ENCODE data around the gene FBXO48. TPM values are rescaled to one million over a fixed set of nuclear protein-coding genes. Genes with fewer than 3 reads are reported as not detected.

The FBXO48 gene
- polyA plus RNA-seq, 1 of the 3 experiments (the other 2 are of a cell fraction): 0.30 TPM

DNA sequence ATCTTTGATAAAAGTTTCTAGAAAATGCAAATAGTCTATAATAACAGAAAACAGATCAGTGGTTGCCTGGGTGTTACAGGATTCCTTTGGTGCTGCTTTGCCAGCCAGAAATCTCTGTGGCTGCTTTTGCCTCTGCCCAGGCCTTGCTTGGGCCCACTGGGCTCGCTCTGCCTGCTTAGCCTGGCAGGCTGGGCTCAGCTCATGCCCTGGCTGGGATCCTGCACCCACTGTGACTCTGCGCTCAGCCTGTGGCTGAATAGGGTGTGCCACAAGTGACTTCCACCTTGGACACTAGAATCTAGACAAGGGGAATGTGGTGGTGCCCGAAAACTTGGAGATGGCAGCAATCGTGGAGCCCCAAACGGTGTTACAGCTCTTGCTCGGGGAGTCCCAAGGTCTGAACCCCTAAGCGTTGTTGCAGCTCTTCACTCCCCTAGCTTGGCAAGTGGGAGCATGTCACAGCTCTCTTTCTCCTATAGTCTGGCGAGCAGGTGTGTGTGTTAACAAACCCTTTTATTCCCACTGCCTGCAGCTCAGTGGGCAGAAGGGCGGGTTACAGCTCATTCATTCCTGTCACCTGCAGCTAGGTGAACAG lies 50.9 kb downstream of the FBXO48 start:
- Histone ChIP-seq H3K9me3 (no peaks in the 10 kb centered on the region), H4K20me1 (ENCODE audit: insufficient read depth) (no peaks in the 10 kb centered on the region), H3K9me2 (no peaks in the 10 kb centered on the region), H3K4me1 (ENCODE audit: control insufficient read depth in 1 of 2, insufficient read depth in 2 of 2, low read depth in 1 of 2, low read length in 1 of 2) (no peaks in the 10 kb centered on the region; a peak in 1 of 4 replicates), H3K79me2 (ENCODE audit: insufficient read depth) (no peaks in the 10 kb centered on the region), H2AFZ (ENCODE audit: low read depth) (no peak overlapping the region), H3K4me2 (no peak overlapping the region), H3K9ac (no peak overlapping the region), H3K27ac (ENCODE audit: low read depth in 2 of 2, low read length in 1 of 2) (no peak overlapping the region), H3K36me3 (replicated peaks in 1 of 2; ENCODE audit: control insufficient read depth in 1 of 2, insufficient read depth in 2 of 2, low read length in 1 of 2) (no peaks in the 10 kb centered on the region), H3F3A (replicated peaks; ENCODE audit: insufficient read depth) (no peaks in the 10 kb centered on the region), H3K4me3 (ENCODE audit: low read depth in 2 of 2, low read length in 1 of 2) (no peak overlapping the region), H3K27me3 (ENCODE audit: insufficient read depth) (no peaks in the 10 kb centered on the region; the same call in 1 of the 2 replicates)
- 79% methylated on average over 3 of the region's 9 CpGs for WGBS (ENCODE audit: low lambda C conversion rate)
- CTCF ChIA-PET: interaction anchor here (1.0 kb wide), 1 partner anchor 47 kb away, joined by 3 read pairs; no protein-coding TSS in a partner anchor
- TF ChIP-seq JUND (IDR thresholded peaks at IDR 0.05) (no peak), POLR2AphosphoS5 (IDR thresholded peaks at IDR 0.05; ENCODE audit: low read depth, low read length) (no peak)
- TF ChIP-seq, protein P1, sequence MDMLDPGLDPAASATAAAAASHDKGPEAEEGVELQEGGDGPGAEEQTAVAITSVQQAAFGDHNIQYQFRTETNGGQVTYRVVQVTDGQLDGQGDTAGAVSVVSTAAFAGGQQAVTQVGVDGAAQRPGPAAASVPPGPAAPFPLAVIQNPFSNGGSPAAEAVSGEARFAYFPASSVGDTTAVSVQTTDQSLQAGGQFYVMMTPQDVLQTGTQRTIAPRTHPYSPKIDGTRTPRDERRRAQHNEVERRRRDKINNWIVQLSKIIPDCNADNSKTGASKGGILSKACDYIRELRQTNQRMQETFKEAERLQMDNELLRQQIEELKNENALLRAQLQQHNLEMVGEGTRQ (IDR thresholded peaks at IDR 0.05; ENCODE audit: borderline replicate concordance, low read depth, low read length): no peak
- no peak for DNase-seq
- POLR2A ChIA-PET: no interaction called here

DNA sequence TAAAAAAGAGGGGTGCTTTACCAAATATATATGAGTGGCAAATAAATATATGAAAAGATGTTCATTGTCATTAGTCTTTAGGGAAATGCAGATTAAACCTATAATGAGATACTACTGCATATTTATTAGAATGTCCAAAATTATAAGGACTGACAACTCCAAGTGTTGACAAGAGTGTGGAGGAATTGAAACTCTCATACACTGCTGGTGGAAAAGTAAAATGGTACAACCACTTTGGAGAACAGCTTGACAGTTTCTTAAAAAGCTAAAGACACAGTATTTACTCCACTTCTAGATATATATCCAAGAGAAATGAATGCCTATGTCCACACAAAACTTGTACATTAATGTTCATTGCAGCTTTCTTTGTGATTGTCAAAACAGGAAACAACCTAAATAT lies 51.6 kb downstream of the FBXO48 start:
- Histone ChIP-seq H3K4me2 (no peak overlapping the region), H3K79me2 (ENCODE audit: insufficient read depth) (no peaks in the 10 kb centered on the region), H3K9me3 (no peaks in the 10 kb centered on the region), H4K20me1 (ENCODE audit: insufficient read depth) (no peaks in the 10 kb centered on the region), H3K4me3 (ENCODE audit: low read depth in 2 of 2, low read length in 1 of 2) (no peak overlapping the region), H3K27ac (ENCODE audit: low read depth in 2 of 2, low read length in 1 of 2) (no peak overlapping the region), H3K9me2 (no peaks in the 10 kb centered on the region), H3K27me3 (ENCODE audit: insufficient read depth) (no peaks in the 10 kb centered on the region; the same call in 1 of the 2 replicates), H3K9ac (no peak overlapping the region), H2AFZ (ENCODE audit: low read depth) (no peak overlapping the region), H3K36me3 (replicated peaks in 1 of 2; ENCODE audit: control insufficient read depth in 1 of 2, insufficient read depth in 2 of 2, low read length in 1 of 2) (no peaks in the 10 kb centered on the region), H3K4me1 (ENCODE audit: control insufficient read depth in 1 of 2, insufficient read depth in 2 of 2, low read depth in 1 of 2, low read length in 1 of 2) (no peaks in the 10 kb centered on the region; a peak in 1 of 4 replicates), H3F3A (replicated peaks; ENCODE audit: insufficient read depth) (no peaks in the 10 kb centered on the region)
- POLR2A ChIA-PET: no interaction called here
- DNase-seq: no peak
- no peak for TF ChIP-seq MEF2A (IDR thresholded peaks at IDR 0.05; ENCODE audit: borderline replicate concordance, low read depth)
- TF ChIP-seq FOXJ3 (CRISPR knock-in tag; IDR thresholded peaks at IDR 0.05): no peak
- TF ChIP-seq FOXM1 (IDR thresholded peaks at IDR 0.05; ENCODE audit: low read depth): no peak
- TF ChIP-seq JUND (IDR thresholded peaks at IDR 0.05): no peak
- TF ChIP-seq EP300 (IDR thresholded peaks at IDR 0.05; ENCODE audit: borderline replicate concordance in 1 of 2, low read depth in 1 of 2, low read length in 1 of 2): no peak
- TF ChIP-seq, protein P2, sequence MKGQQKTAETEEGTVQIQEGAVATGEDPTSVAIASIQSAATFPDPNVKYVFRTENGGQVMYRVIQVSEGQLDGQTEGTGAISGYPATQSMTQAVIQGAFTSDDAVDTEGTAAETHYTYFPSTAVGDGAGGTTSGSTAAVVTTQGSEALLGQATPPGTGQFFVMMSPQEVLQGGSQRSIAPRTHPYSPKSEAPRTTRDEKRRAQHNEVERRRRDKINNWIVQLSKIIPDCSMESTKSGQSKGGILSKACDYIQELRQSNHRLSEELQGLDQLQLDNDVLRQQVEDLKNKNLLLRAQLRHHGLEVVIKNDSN (IDR thresholded peaks at IDR 0.05; ENCODE audit: borderline replicate concordance, low read depth): no peak
- TF ChIP-seq, protein P3, sequence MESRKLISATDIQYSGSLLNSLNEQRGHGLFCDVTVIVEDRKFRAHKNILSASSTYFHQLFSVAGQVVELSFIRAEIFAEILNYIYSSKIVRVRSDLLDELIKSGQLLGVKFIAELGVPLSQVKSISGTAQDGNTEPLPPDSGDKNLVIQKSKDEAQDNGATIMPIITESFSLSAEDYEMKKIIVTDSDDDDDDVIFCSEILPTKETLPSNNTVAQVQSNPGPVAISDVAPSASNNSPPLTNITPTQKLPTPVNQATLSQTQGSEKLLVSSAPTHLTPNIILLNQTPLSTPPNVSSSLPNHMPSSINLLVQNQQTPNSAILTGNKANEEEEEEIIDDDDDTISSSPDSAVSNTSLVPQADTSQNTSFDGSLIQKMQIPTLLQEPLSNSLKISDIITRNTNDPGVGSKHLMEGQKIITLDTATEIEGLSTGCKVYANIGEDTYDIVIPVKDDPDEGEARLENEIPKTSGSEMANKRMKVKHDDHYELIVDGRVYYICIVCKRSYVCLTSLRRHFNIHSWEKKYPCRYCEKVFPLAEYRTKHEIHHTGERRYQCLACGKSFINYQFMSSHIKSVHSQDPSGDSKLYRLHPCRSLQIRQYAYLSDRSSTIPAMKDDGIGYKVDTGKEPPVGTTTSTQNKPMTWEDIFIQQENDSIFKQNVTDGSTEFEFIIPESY (IDR thresholded peaks at IDR 0.05; ENCODE audit: borderline replicate concordance, low read depth): no peak
- TF ChIP-seq FOSL2 (IDR thresholded peaks at IDR 0.05; ENCODE audit: borderline replicate concordance, low read depth): no peak
- TF ChIP-seq TAF1 (IDR thresholded peaks at IDR 0.05; ENCODE audit: borderline replicate concordance, low read depth, low read length): no peak
- TF ChIP-seq, protein P4, sequence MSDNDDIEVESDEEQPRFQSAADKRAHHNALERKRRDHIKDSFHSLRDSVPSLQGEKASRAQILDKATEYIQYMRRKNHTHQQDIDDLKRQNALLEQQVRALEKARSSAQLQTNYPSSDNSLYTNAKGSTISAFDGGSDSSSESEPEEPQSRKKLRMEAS (IDR thresholded peaks at IDR 0.05; ENCODE audit: low read depth): no peak
- no peak for TF ChIP-seq EZH2phosphoT487 (IDR thresholded peaks at IDR 0.05; ENCODE audit: borderline replicate concordance, low read depth)
- no peak for TF ChIP-seq RCOR1 (IDR thresholded peaks at IDR 0.05; ENCODE audit: low read length)
- TF ChIP-seq GATA2 (CRISPR knock-in tag; IDR thresholded peaks at IDR 0.05): no peak
- TF ChIP-seq RXRA (IDR thresholded peaks at IDR 0.05; ENCODE audit: borderline replicate concordance, low read depth): no peak
- no peak for TF ChIP-seq MXI1 (IDR thresholded peaks at IDR 0.05; ENCODE audit: low read depth, low read length)
- TF ChIP-seq, protein P5, sequence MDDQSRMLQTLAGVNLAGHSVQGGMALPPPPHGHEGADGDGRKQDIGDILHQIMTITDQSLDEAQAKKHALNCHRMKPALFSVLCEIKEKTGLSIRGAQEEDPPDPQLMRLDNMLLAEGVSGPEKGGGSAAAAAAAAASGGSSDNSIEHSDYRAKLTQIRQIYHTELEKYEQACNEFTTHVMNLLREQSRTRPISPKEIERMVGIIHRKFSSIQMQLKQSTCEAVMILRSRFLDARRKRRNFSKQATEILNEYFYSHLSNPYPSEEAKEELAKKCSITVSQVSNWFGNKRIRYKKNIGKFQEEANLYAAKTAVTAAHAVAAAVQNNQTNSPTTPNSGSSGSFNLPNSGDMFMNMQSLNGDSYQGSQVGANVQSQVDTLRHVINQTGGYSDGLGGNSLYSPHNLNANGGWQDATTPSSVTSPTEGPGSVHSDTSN (IDR thresholded peaks at IDR 0.05): no peak
- no peak for TF ChIP-seq CHD2 (IDR thresholded peaks at IDR 0.05; ENCODE audit: low read length, partially characterized antibody)
- CTCF ChIA-PET: interaction anchor here (1.3 kb wide), 1 partner anchor 26 kb away, joined by 6 read pairs; no protein-coding TSS in a partner anchor

Data from SK-N-SH (cell line).